GM23338 (cell line): Measurements from ENCODE around the gene CARF. TPM values are rescaled to one million over a fixed set of nuclear protein-coding genes. Genes with fewer than 3 reads are reported as not detected.
"Not testable (repeated sequence)": the region's sequence is repeated elsewhere in the genome, so short reads cannot be mapped to it uniquely, and the experiment has no call there.

Source experiments
- ATAC-seq: fragments of 200-7000 bp; cut with Tn5 transposase; 3 replicates; pipeline ENCODE4 v1.9.1; 2020
- DNase-seq: peaks from one replicate; pipeline ENCODE4 v3.0.0-alpha.2; 2015; ENCODE audit warnings: low spot score
- H2AFZ ChIP-seq: fragments of 200-600 bp; sonication (generic); 2 replicates; pipeline ENCODE4 v1.8.0; 2016; ENCODE audit warnings: antibody characterized with exemption, mild to moderate bottlenecking, moderate library complexity
- H3F3A ChIP-seq: fragments of 200-600 bp; sonication (generic); replicated peaks from 2 replicates; pipeline ENCODE4 v1.8.0; 2017; ENCODE audit warnings: antibody characterized with exemption, mixed run types, low read depth
- H3K27ac ChIP-seq: fragments of 200-600 bp; sonication (generic); 2 replicates; pipeline ENCODE4 v1.6.1; 2016; ENCODE audit warnings: low read depth
- H3K27me3 ChIP-seq: fragments of 200-600 bp; sonication (generic); 2 replicates; pipeline ENCODE4 v1.8.0; 2016; ENCODE audit warnings: mild to moderate bottlenecking, mixed run types, moderate library complexity; ENCODE audit not compliant: insufficient read depth
- H3K36me3 ChIP-seq: fragments of 200-600 bp; sonication (generic); 2 replicates; pipeline ENCODE4 v1.8.0; 2016; ENCODE audit warnings: mild to moderate bottlenecking; ENCODE audit not compliant: insufficient read depth
- H3K4me1 ChIP-seq: fragments of 200-600 bp; sonication (generic); 2 replicates; pipeline ENCODE4 v1.8.0; 2016; ENCODE audit warnings: mild to moderate bottlenecking, moderate library complexity; ENCODE audit not compliant: insufficient read depth
- H3K4me2 ChIP-seq: fragments of 200-600 bp; sonication (generic); 2 replicates; pipeline ENCODE4 v1.7.1; 2017; ENCODE audit warnings: mixed run types
- H3K4me3 ChIP-seq: fragments of 200-600 bp; sonication (generic); 2 replicates; pipeline ENCODE4 v1.6.1; 2016; ENCODE audit warnings: mixed run types
- H3K79me2 ChIP-seq: fragments of 200-600 bp; sonication (generic); replicated peaks from 2 replicates; pipeline ENCODE4 v1.8.0; 2017; ENCODE audit warnings: mild to moderate bottlenecking; ENCODE audit not compliant: insufficient read depth
- H3K9me2 ChIP-seq: fragments of 200-600 bp; sonication (generic); 2 replicates; pipeline ENCODE4 v1.8.0; 2017; ENCODE audit not compliant: insufficient read depth
- H4K20me1 ChIP-seq: fragments of 200-600 bp; sonication (generic); replicated peaks from 2 replicates; pipeline ENCODE4 v1.8.0; 2017; ENCODE audit warnings: mild to moderate bottlenecking; ENCODE audit not compliant: insufficient read depth
- H3K27ac Mint-ChIP-seq: 2 replicates; pipeline ENCODE4 v1.8.0; 2020; ENCODE audit warnings: inconsistent platforms, mild to moderate bottlenecking, moderate library complexity, mixed read lengths
- H3K27me3 Mint-ChIP-seq: 3 replicates; pipeline ENCODE4 v1.8.0; 2022; ENCODE audit warnings: low read depth, mild to moderate bottlenecking, moderate library complexity, mixed read lengths, inconsistent platforms; ENCODE audit not compliant: insufficient read depth, poor library complexity
- H3K36me3 Mint-ChIP-seq: 3 replicates; pipeline ENCODE4 v1.8.0; 2021; ENCODE audit warnings: low read depth, mild to moderate bottlenecking, inconsistent platforms, moderate library complexity, mixed read lengths
- H3K4me1 Mint-ChIP-seq: 3 replicates; pipeline ENCODE4 v1.8.0; 2020; ENCODE audit warnings: mild to moderate bottlenecking, inconsistent platforms, mixed read lengths
- H3K4me3 Mint-ChIP-seq: 3 replicates; pipeline ENCODE4 v1.8.0; 2021; ENCODE audit warnings: moderate library complexity, mild to moderate bottlenecking, inconsistent platforms, mixed read lengths
- H3K9me3 Mint-ChIP-seq: 3 replicates; pipeline ENCODE4 v1.8.0; 2020; ENCODE audit warnings: moderate library complexity, mild to moderate bottlenecking, inconsistent platforms, mixed read lengths
- CREB1 ChIP-seq: fragments of 250-450 bp; sonication (Bioruptor Pico); IDR thresholded peaks from 2 replicates; pipeline ENCODE4 v1.5.0; 2020; ENCODE audit warnings: low read depth, mild to moderate bottlenecking, moderate library complexity
- CTCF ChIP-seq, 2 experiments: fragments of 200-600 bp in 1 of 2; sonication (generic) in 1 of 2; conservative IDR thresholded peaks; 2 replicates each; pipeline versions ENCODE4 v1.5.1 to v1.6.1; 2016 to 2017; ENCODE audit warnings: antibody characterized with exemption in 2 of 2, low read depth in 2 of 2, mild to moderate bottlenecking in 2 of 2, moderate library complexity in 1 of 2
- JUNB ChIP-seq: IDR thresholded peaks from one replicate; pipeline ENCODE4 v1.6.1; 2016; ENCODE audit warnings: antibody characterized with exemption; ENCODE audit not compliant: unreplicated experiment
- NANOG ChIP-seq: IDR thresholded peaks from 2 replicates; pipeline ENCODE4 v1.6.1; 2016; ENCODE audit warnings: antibody characterized with exemption, borderline replicate concordance
- POLR2AphosphoS5 ChIP-seq: IDR thresholded peaks from 2 replicates; pipeline ENCODE4 v1.6.1; 2016; ENCODE audit warnings: antibody characterized with exemption, low read depth
- STAT1 ChIP-seq: IDR thresholded peaks from one replicate; pipeline ENCODE4 v1.6.1; 2016; ENCODE audit warnings: antibody characterized with exemption; ENCODE audit not compliant: unreplicated experiment
- ZNF331 ChIP-seq: fragments of 250-450 bp; sonication (Bioruptor Pico); IDR thresholded peaks from 2 replicates; pipeline ENCODE4 v1.5.0; 2020; ENCODE audit warnings: low read depth, mild to moderate bottlenecking, moderate library complexity
- polyA plus RNA-seq: library from polyadenylated mRNA; unstranded; fragments of >200 nt; fragmentation: Nextera tagmentation; extraction: Ambion mirVana; gene quantifications from 2 replicates; pipeline ENCODE4 v1.2.1, GENCODE V29; 2016
- total RNA-seq: library from RNA; depleted of rRNA; stranded (reverse); fragments of >200 nt; shearing (Covaris generic); gene quantifications from 2 replicates; pipeline ENCODE4 v1.2.3, GENCODE V29; 2014

The CARF gene
- total and polyA plus RNA-seq, 2 experiments from 2014 or later, result 1.7 to 3.3 TPM

- Histone ChIP-seq H3K27me3 (no peaks in the 10 kb centered on the region), H3K4me2 (no peak overlapping the region), H3K27ac (no peak overlapping the region), H3K9me2 (no peaks in the 10 kb centered on the region), H3K79me2 (peaks cover 83% of the 10 kb centered on the region), H3K4me1 (no peaks in the 10 kb centered on the region), H3F3A (no peaks in the 10 kb centered on the region), H3K36me3 (peaks cover 16% of the 10 kb centered on the region), H4K20me1 (peaks cover 31% of the 10 kb centered on the region), H2AFZ (no peak overlapping the region), H3K4me3 (no peak overlapping the region)
- TF ChIP-seq JUNB, result no peak
- ATAC-seq (no peak), DNase-seq (no peak)
- peaks cover 58% of the 10 kb centered on the region for H3K36me3 Mint-ChIP-seq
- no peak overlapping the region for H3K27ac Mint-ChIP-seq
- H3K9me3 Mint-ChIP-seq, result peaks cover 7% of the 10 kb centered on the region; the same call in 1 of the 3 replicates
- H3K27me3 Mint-ChIP-seq, result no peaks in the 10 kb centered on the region
- no peak overlapping the region; the same call in 2 of the 3 replicates for H3K4me3 Mint-ChIP-seq
- H3K4me1 Mint-ChIP-seq, result peaks cover 4% of the 10 kb centered on the region; the same call in 2 of the 3 replicates
These were observed 3.9 kb upstream of the CARF start for GRCh38 chr2:202908186-202908585.

GRCh38 chr2:202909394-202910192 lies 2.5 kb upstream of the CARF start:
- H3K36me3 ChIP-seq, result peaks cover 16% of the 10 kb centered on the region
- no peak for ATAC-seq
- no peak overlapping the region for H2AFZ ChIP-seq
- no peaks in the 10 kb centered on the region for H3K9me2 ChIP-seq
- peaks cover 20% of the 10 kb centered on the region for H4K20me1 ChIP-seq
- no peaks in the 10 kb centered on the region for H3K4me1 ChIP-seq
- peaks cover 7% of the 10 kb centered on the region; the same call in 1 of the 3 replicates for H3K9me3 Mint-ChIP-seq
- H3K27ac ChIP-seq, result no peak overlapping the region
- peak overlapping the region; percentile 78 for H3K4me3 ChIP-seq
- DNase-seq, result no peak
- no peaks in the 10 kb centered on the region for H3K27me3 Mint-ChIP-seq
- H3K27ac Mint-ChIP-seq, result no peak overlapping the region
- no peaks in the 10 kb centered on the region for H3F3A ChIP-seq
- no peaks in the 10 kb centered on the region for H3K27me3 ChIP-seq
- H3K4me2 ChIP-seq, result peak overlapping the region; percentile 93
- H3K4me3 Mint-ChIP-seq, result peak overlapping the region; percentile 100
- no peak for TF ChIP-seq NANOG
- TF ChIP-seq ZNF331, result no peak
- TF ChIP-seq CTCF (conservative IDR thresholded peaks at IDR 0.05; ENCODE audit: low read depth in 2 of 2), result no peak
- TF ChIP-seq STAT1, result no peak
- TF ChIP-seq POLR2AphosphoS5, result no peak
- TF ChIP-seq JUNB, result no peak
- no peak for TF ChIP-seq CREB1 (CRISPR knock-in tag)
- peaks cover 47% of the 10 kb centered on the region for H3K36me3 Mint-ChIP-seq
- H3K79me2 ChIP-seq, result peaks cover 69% of the 10 kb centered on the region
- peaks cover 5% of the 10 kb centered on the region; the same call in 2 of the 3 replicates for H3K4me1 Mint-ChIP-seq

- not testable (repeated sequence) for H3K27ac ChIP-seq, H3K9me3 Mint-ChIP-seq, H3F3A ChIP-seq, H3K4me1 Mint-ChIP-seq, H3K9me2 ChIP-seq, H3K27me3 Mint-ChIP-seq, H2AFZ ChIP-seq, ATAC-seq, H3K27me3 ChIP-seq, H3K4me1 ChIP-seq, DNase-seq
- peak overlapping the region; percentile 93 for H3K4me2 ChIP-seq
- Mint-ChIP-seq H3K36me3 (peaks cover 42% of the 10 kb centered on the region), H3K27ac (peak overlapping the region; percentile 52; the same call in 1 of the 2 replicates), H3K4me3 (peak overlapping the region; percentile 100)
- peak overlapping the region; percentile 78 for H3K4me3 ChIP-seq
- peaks cover 62% of the 10 kb centered on the region for H3K79me2 ChIP-seq
- peaks cover 15% of the 10 kb centered on the region for H4K20me1 ChIP-seq
- H3K36me3 ChIP-seq, result peaks cover 16% of the 10 kb centered on the region
These were observed 1.8 kb upstream of the CARF start for GRCh38 chr2:202910250-202910649.
